ENCODE results near the gene AP5B1. TPM values are rescaled to one million over a fixed set of nuclear protein-coding genes. Genes with fewer than 3 reads are reported as not detected.

Gene AP5B1
- total RNA-seq, 6 donors from 2014 or later: 24.8 to 66.0 (median 46.8) TPM

DNA sequence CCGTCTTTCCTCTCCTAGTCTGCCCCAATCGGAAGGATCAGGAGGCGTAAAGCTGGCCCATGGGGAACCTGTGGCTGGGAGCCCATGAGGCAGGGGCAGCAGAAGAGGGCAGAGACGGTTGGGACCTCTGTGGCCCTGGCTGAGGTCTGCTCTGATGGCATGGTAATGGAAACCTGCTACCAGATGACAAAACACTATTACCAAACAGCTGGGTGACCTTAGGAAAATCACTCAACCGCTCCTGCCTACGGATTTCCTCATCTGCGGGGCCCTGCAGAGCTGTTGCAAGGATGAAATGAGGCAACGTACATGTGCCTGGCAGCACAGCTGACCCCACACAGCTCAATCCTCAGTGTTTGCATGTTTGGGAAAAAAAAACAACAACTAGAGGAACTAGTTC lies 4.6 kb downstream of the AP5B1 start:
- Histone ChIP-seq H3K4me3 (peak overlapping the region in 1 of 4 donors; percentile 94), H3K27me3 (no peaks in the 10 kb centered on the region), H3K4me1 (peaks cover 47 to 67% (median 58%) of the 10 kb centered on the region in 4 donors), H3K9me3 (no peaks in the 10 kb centered on the region), H3K36me3 (peaks cover 0 to 31% (median 24%) of the 10 kb centered on the region in 4 donors), H3K27ac (peak overlapping the region; percentile 83 to 99 (median 88))
- ATAC-seq (ENCODE audit: low FRiP score in 2 of 2) (peak; percentile 10 to 28), DNase-seq (peak; percentile 24 to 79)
- TF ChIP-seq, protein P1, sequence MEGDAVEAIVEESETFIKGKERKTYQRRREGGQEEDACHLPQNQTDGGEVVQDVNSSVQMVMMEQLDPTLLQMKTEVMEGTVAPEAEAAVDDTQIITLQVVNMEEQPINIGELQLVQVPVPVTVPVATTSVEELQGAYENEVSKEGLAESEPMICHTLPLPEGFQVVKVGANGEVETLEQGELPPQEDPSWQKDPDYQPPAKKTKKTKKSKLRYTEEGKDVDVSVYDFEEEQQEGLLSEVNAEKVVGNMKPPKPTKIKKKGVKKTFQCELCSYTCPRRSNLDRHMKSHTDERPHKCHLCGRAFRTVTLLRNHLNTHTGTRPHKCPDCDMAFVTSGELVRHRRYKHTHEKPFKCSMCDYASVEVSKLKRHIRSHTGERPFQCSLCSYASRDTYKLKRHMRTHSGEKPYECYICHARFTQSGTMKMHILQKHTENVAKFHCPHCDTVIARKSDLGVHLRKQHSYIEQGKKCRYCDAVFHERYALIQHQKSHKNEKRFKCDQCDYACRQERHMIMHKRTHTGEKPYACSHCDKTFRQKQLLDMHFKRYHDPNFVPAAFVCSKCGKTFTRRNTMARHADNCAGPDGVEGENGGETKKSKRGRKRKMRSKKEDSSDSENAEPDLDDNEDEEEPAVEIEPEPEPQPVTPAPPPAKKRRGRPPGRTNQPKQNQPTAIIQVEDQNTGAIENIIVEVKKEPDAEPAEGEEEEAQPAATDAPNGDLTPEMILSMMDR (IDR thresholded peaks at IDR 0.05): no peak
- TF ChIP-seq EP300 (IDR thresholded peaks at IDR 0.05) (peak in 1 of 4 donors; percentile 56), POLR2AphosphoS5 (IDR thresholded peaks at IDR 0.05) (peak; percentile 80 to 84), POLR2A (IDR thresholded peaks at IDR 0.05) (peak in 1 of 4 donors; percentile 48)
- WGBS, 2 donors: 76 to 86% methylated on average over 8 of the region's 8 CpGs

DNA sequence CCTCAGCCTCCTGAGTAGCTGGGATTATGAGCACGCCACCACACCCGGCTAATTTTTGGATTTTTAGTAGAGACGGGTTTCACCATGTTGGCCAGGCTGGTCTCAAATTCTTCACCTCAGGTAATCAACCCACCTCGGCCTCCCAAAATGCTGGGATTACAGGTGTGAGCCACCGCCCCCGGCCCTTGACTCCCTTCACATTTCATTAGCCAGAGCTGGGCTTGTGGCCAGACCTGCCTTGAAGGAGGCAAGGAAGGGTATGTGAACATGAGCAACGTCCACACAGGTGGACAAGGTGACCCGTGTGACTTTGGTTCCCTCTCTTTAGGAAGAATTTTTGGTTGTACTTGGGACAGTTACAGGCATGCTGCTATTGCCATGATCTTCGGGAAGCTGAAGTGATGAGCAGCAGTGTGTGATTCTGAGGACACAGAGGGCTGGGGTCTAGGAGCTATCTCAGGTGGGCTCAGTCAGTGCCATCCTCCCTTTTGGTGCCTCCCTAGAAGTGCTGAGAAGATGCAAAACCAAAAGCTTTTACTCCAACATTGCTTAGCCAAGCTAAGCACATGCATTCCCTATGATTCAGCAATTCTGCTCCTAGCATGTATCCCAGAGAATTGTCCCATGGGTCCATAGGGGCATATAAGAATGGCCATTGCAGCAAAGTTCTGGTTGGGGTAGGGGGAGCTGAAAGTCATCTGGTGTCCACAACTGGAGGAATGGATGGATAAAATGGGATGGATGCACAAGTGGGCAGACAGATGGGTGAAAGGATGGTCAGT lies 6.1 kb downstream of the AP5B1 start:
- WGBS, 2 donors: 83 to 85% methylated on average over 9 of the region's 9 CpGs
- ATAC-seq (ENCODE audit: low FRiP score in 2 of 2) (no peak), DNase-seq (no peak)
- Histone ChIP-seq H3K9me3 (no peaks in the 10 kb centered on the region), H3K4me1 (peaks cover 52 to 61% (median 57%) of the 10 kb centered on the region in 4 donors), H3K4me3 (no peak overlapping the region), H3K27ac (peak overlapping the region; percentile 83 to 99 (median 88)), H3K36me3 (peaks cover 0 to 31% (median 24%) of the 10 kb centered on the region in 4 donors), H3K27me3 (no peaks in the 10 kb centered on the region)
- TF ChIP-seq POLR2AphosphoS5 (IDR thresholded peaks at IDR 0.05) (no peak), EP300 (IDR thresholded peaks at IDR 0.05) (no peak), POLR2A (IDR thresholded peaks at IDR 0.05) (no peak)
- TF ChIP-seq, protein P1 (IDR thresholded peaks at IDR 0.05): no peak

DNA sequence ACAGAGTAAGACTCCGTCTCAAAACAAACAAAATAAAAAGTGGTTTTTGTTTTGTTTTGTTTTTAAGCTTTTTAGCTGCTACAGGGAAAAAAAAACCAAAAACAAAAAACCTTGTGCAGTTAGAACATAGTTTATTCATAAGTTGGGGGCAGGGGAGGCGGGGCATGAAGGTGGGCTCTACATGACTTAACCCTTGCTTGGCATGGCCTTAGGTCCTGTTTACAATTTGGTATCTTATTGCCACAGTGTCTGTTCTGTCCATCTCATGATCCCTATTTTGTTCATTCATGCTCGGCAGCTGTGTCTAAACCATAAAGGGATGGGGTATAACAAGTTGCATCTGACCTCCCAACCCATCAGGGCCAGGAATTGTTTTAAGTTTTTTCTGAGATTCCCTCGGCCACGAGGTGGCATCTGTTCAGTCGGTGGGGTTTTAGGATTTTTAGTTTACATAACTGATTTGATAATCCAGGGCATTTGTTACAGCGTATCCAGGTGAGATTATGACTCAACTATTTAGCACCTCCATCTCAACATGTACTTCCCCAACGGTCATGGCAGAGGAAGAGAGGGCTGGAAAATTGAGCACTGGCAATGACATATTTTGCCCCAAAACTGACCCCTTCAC lies 6.9 kb downstream of the AP5B1 start:
- H3K36me3 ChIP-seq: peaks cover 0 to 25% (median 19%) of the 10 kb centered on the region in 4 donors
- no peaks in the 10 kb centered on the region for H3K9me3 ChIP-seq
- H3K27ac ChIP-seq: peak overlapping the region in 3 of 4 donors; percentile 84 to 99 (median 93)
- H3K4me3 ChIP-seq: no peak overlapping the region
- DNase-seq (no peak), ATAC-seq (ENCODE audit: low FRiP score in 2 of 2) (no peak)
- H3K4me1 ChIP-seq: peaks cover 46 to 57% (median 51%) of the 10 kb centered on the region in 4 donors
- H3K27me3 ChIP-seq: no peaks in the 10 kb centered on the region
- TF ChIP-seq EP300 (IDR thresholded peaks at IDR 0.05): no peak
- TF ChIP-seq, protein P1 (IDR thresholded peaks at IDR 0.05): peak in 1 of 6 experiments; percentile 7
- WGBS, 2 donors: 49 to 73% methylated on average over 8 of the region's 8 CpGs

DNA sequence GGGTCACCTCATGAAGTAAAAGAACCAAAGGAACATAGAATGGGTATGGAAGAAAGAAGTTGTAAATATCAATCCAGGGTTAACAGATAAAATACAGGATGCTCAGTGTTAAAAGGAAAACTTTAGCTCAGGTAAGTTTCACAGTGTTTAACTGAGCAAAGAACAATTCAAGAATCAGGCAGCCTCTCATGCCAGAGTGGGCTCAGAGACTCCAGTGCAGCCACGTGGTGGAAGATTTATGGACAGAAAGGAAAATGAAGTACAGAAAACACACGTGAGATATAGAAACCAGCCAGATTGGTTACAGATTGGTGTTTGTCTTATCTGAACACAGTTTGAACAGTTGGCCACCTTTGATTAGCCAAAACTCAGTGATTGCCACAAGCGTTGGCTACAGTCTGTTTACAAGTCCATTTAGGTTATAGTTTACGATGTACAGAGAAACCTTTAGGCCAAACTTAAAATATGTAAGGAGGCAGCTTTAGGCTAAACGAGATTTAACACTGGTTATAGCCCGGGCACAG lies 9.1 kb downstream of the AP5B1 start:
- no peaks in the 10 kb centered on the region for H3K27me3 ChIP-seq
- no peak overlapping the region for H3K27ac ChIP-seq
- DNase-seq (no peak), ATAC-seq (ENCODE audit: low FRiP score in 2 of 2) (no peak)
- no peaks in the 10 kb centered on the region for H3K9me3 ChIP-seq
- H3K4me1 ChIP-seq: peaks cover 28 to 38% (median 34%) of the 10 kb centered on the region in 4 donors
- WGBS, 2 donors: 62 to 74% methylated on average over 6 of the region's 6 CpGs
- peaks cover 0 to 3% (median 0%) of the 10 kb centered on the region in 4 donors for H3K36me3 ChIP-seq
- no peak overlapping the region for H3K4me3 ChIP-seq
- no peak for TF ChIP-seq POLR2A (IDR thresholded peaks at IDR 0.05)
- TF ChIP-seq, protein P1 (IDR thresholded peaks at IDR 0.05): no peak
- no peak for TF ChIP-seq EP300 (IDR thresholded peaks at IDR 0.05)
- no peak for TF ChIP-seq POLR2AphosphoS5 (IDR thresholded peaks at IDR 0.05)
